Breast epithelium (tissue), 4 donors: Measurements from ENCODE around the gene MS4A13. TPM values are rescaled to one million over a fixed set of nuclear protein-coding genes. Genes with fewer than 3 reads are reported as not detected.

Experiments used
- DNase-seq, 2 donors: peaks; one replicate each; pipeline ENCODE4 v3.0.0-alpha.2; 2019; ENCODE audit warnings: low spot score in 2 of 2
- H3K27ac ChIP-seq, 2 donors: fragments of 200-600 bp; sonication (generic) in 1 of 2; one replicate each; pipeline ENCODE4 v1.5.1; 2016 to 2019; ENCODE audit warnings: mild to moderate bottlenecking in 1 of 2
- H3K27me3 ChIP-seq, 2 donors: fragments of 200-600 bp; sonication (generic) in 1 of 2; one replicate each; pipeline versions ENCODE4 v1.5.1 to v1.6.0; 2017 to 2019; ENCODE audit warnings: control low read depth in 1 of 2, mild to moderate bottlenecking in 1 of 2
- H3K36me3 ChIP-seq: fragments of 200-600 bp; one replicate; pipeline ENCODE4 v1.5.1; 2019
- H3K4me1 ChIP-seq, 2 donors: fragments of 200-600 bp; sonication (generic); one replicate each; pipeline ENCODE4 v1.5.1; 2016 to 2019; ENCODE audit warnings: control low read depth in 1 of 2
- H3K4me3 ChIP-seq, 3 donors: fragments of 200-600 bp; sonication (generic); 1 replicate in 2 of 3; 2 replicates in 1 of 3; pipeline ENCODE4 v1.5.1; 2016 to 2019; ENCODE audit warnings: mild to moderate bottlenecking in 3 of 3, moderate library complexity in 2 of 3
- H3K9me3 ChIP-seq, 2 donors: fragments of 200-600 bp; sonication (generic) in 1 of 2; one replicate each; pipeline ENCODE4 v1.5.1; 2016 to 2019; ENCODE audit warnings: control low read depth in 1 of 2
- CTCF ChIP-seq, 3 donors: fragments of 450-650 bp; IDR thresholded peaks; one replicate each; pipeline ENCODE4 v1.5.1; 2016 to 2017; ENCODE audit warnings: antibody characterized with exemption in 3 of 3, mild to moderate bottlenecking in 3 of 3, moderate library complexity in 3 of 3
- POLR2A ChIP-seq: fragments of 450-650 bp; IDR thresholded peaks from one replicate; pipeline ENCODE4 v1.6.1; 2016; ENCODE audit warnings: antibody characterized with exemption, mild to moderate bottlenecking, moderate library complexity
- POLR2AphosphoS5 ChIP-seq, 3 donors: sonication (generic); formaldehyde crosslinking; IDR thresholded peaks; one replicate each; pipeline ENCODE4 v1.6.1; 2017; ENCODE audit warnings: antibody characterized with exemption in 3 of 3
- intact Hi-C: fragments of 100-400 bp; cut with DNase I; formaldehyde crosslinking; loops from one replicate; pipeline ENCODE4 v1.15.1; 2023; ENCODE audit warnings: low total_unique reads
- total RNA-seq, 3 donors: library from RNA; depleted of rRNA; stranded (reverse); fragments of >200 nt; gene quantifications; one replicate each; pipeline ENCODE4 v1.1.0, GENCODE V29; 2016

Gene MS4A13
- total RNA-seq, 3 donors from 2014 or later, result not detected

- Histone ChIP-seq H3K9me3 (no peaks in the 10 kb centered on the region), H3K27me3 (no peaks in the 10 kb centered on the region), H3K4me1 (no peaks in the 10 kb centered on the region), H3K4me3 (no peak overlapping the region), H3K27ac (no peak overlapping the region), H3K36me3 (no peaks in the 10 kb centered on the region)
- no peak for DNase-seq
- intact Hi-C loops, result no loop called here
- TF ChIP-seq POLR2AphosphoS5 (IDR thresholded peaks at IDR 0.05) (no peak), CTCF (IDR thresholded peaks at IDR 0.05) (peak in 2 of 3 donors; percentile 50 to 54)
Measured at GRCh38 chr11:60485987-60486386, 29.2 kb upstream of the MS4A13 start.

GRCh38 chr11:60492488-60493009 lies 22.6 kb upstream of the MS4A13 start, which contains the start of gene MS4A12:
TSS of gene MS4A12 (plus strand) at chr11:60492778. CDS start at chr11:60497319, 4,541 bp downstream.
- TF ChIP-seq CTCF (IDR thresholded peaks at IDR 0.05) (no peak), POLR2A (no peak), POLR2AphosphoS5 (IDR thresholded peaks at IDR 0.05) (no peak)
- intact Hi-C loops, result no loop called here

GRCh38 chr11:60493454-60493853 lies 21.7 kb upstream of the MS4A13 start:
- H3K27me3 ChIP-seq, result no peaks in the 10 kb centered on the region
- no peaks in the 10 kb centered on the region for H3K4me1 ChIP-seq
- H3K36me3 ChIP-seq, result no peaks in the 10 kb centered on the region
- no peak overlapping the region for H3K27ac ChIP-seq
- no peak overlapping the region for H3K4me3 ChIP-seq
- no peak for DNase-seq
- TF ChIP-seq POLR2A (no peak), CTCF (IDR thresholded peaks at IDR 0.05) (no peak), POLR2AphosphoS5 (IDR thresholded peaks at IDR 0.05) (no peak)
- H3K9me3 ChIP-seq, result no peaks in the 10 kb centered on the region
- intact Hi-C loops, result no loop called here

More at GRCh38 chr11:60492488-60493009, 22.6 kb upstream of the MS4A13 start, which contains the start of gene MS4A12:
- no peaks in the 10 kb centered on the region for H3K27me3 ChIP-seq
- no peaks in the 10 kb centered on the region for H3K9me3 ChIP-seq
- H3K36me3 ChIP-seq, result no peaks in the 10 kb centered on the region
- no peak for DNase-seq
- H3K4me1 ChIP-seq, result no peaks in the 10 kb centered on the region
- H3K4me3 ChIP-seq, result no peak within 1 kb of the TSS
- H3K27ac ChIP-seq, result no peak within 1 kb of the TSS

- H3K4me1 ChIP-seq, result no peaks in the 10 kb centered on the region
- H3K27me3 ChIP-seq, result no peaks in the 10 kb centered on the region
- no peak overlapping the region for H3K27ac ChIP-seq
- TF ChIP-seq POLR2AphosphoS5 (IDR thresholded peaks at IDR 0.05) (no peak), POLR2A (no peak), CTCF (IDR thresholded peaks at IDR 0.05) (no peak)
- intact Hi-C loops, result no loop called here
- H3K4me3 ChIP-seq, result no peak overlapping the region
- H3K9me3 ChIP-seq, result no peaks in the 10 kb centered on the region
- no peaks in the 10 kb centered on the region for H3K36me3 ChIP-seq
- DNase-seq, result no peak
Measured at GRCh38 chr11:60498399-60498798, 16.8 kb upstream of the MS4A13 start.

GRCh38 chr11:60498853-60499252 lies 16.3 kb upstream of the MS4A13 start:
- no peaks in the 10 kb centered on the region for H3K36me3 ChIP-seq

More at GRCh38 chr11:60498853-60499252, 16.3 kb upstream of the MS4A13 start:
- no peak overlapping the region for H3K4me3 ChIP-seq
- DNase-seq, result no peak
- intact Hi-C loops, result no loop called here
- no peaks in the 10 kb centered on the region for H3K9me3 ChIP-seq
- H3K27ac ChIP-seq, result no peak overlapping the region
- TF ChIP-seq POLR2AphosphoS5 (IDR thresholded peaks at IDR 0.05) (no peak), CTCF (IDR thresholded peaks at IDR 0.05) (no peak), POLR2A (no peak)
- no peaks in the 10 kb centered on the region for H3K27me3 ChIP-seq
- no peaks in the 10 kb centered on the region for H3K4me1 ChIP-seq
